ENCODE results near the gene GRAMD1A.
A peak's percentile ranks its signal among the peaks of the same experiment; 100 is the strongest.
"Not testable (repeated sequence)": the region's sequence is repeated elsewhere in the genome, so short reads cannot be mapped to it uniquely, and the experiment has no call there.

GRAMD1A gene

DNA sequence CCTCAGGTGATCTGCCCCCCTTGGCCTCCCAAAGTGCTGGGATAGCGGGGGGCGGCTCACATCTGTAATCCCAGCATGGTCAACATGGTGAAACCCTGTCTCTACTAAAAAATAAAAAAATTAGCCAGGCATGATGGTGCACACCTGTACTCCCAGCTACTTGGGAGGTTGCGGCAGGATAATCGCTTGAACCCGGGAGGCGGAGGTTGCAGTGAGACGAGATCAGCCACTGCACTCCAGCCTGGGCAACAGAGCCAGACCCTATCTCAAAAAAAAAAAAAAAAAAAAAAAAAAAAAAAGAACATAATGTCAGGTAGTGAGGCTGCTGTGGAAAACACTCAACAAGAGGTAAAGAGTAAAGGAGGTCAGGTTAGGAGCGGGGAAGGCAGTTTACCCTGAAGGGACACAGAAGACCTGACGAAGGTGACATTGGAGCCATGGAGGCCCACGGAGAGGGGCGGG, 29.2 kb downstream of the GRAMD1A start:
- not testable (repeated sequence) for H3K4me1 ChIP-seq (ENCODE audit: insufficient read depth, low read length); H3K9ac ChIP-seq (ENCODE audit: low read depth, low read length); H3K9me3 ChIP-seq (ENCODE audit: control insufficient read depth, insufficient read depth, low read length)
- peaks cover 14% of the 10 kb centered on the region for H3K36me3 ChIP-seq (ENCODE audit: insufficient read depth, low read length)

DNA sequence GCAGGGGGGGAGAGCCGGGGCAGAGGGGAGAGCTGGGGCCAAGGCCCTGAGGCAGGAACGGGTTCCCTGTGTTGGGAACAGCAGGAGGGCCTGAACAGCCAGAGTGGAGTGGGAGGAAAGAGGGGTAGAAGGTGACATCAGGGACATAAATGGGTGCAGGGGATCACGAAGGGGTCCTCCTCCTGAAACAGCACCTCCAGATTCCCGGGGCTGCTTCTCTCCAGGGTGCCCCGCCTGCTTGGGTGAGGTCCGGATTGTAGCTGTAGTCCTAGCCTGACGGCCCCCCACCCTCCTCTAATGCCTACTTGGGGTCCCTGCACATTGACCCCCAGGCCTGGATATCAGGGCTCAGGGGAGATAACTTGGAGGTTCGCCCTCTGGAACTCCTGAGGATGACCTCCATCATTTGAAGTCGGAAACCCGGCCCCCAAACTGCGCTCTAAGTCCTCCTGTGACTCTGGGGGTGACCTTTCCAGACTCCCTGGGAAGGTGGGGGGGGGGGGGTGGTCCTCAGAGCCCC, 29.7 kb downstream of the GRAMD1A start:
- peaks cover 12% of the 10 kb centered on the region for H3K36me3 ChIP-seq (ENCODE audit: insufficient read depth, low read length)
- peaks cover 10% of the 10 kb centered on the region; the same call in 1 of the 2 replicates for H3K4me1 ChIP-seq (ENCODE audit: insufficient read depth, low read length)
- peak overlapping the region; percentile 57; the same call in 1 of the 2 replicates for H3K9ac ChIP-seq (ENCODE audit: low read depth, low read length)
- no peaks in the 10 kb centered on the region for H3K9me3 ChIP-seq (ENCODE audit: control insufficient read depth, insufficient read depth, low read length)

GRCh38 chr19:35030257-35031071, 30.3 kb downstream of the GRAMD1A start, which contains the start of gene SCN1B:
TSS of gene SCN1B (plus strand) at chr19:35030470. CDS start at chr19:35030821, 351 bp downstream.
- Histone ChIP-seq H3K4me1 (ENCODE audit: insufficient read depth, low read length) (peaks cover 10% of the 10 kb centered on the region; the same call in 1 of the 2 replicates), H3K36me3 (ENCODE audit: insufficient read depth, low read length) (peaks cover 12% of the 10 kb centered on the region), H3K9ac (ENCODE audit: low read depth, low read length) (peak within 1 kb of the TSS; percentile 74), H3K9me3 (ENCODE audit: control insufficient read depth, insufficient read depth, low read length) (no peaks in the 10 kb centered on the region)

GRCh38 chr19:35031072-35031881, 31.2 kb downstream of the GRAMD1A start:
- peaks cover 12% of the 10 kb centered on the region for H3K36me3 ChIP-seq (ENCODE audit: insufficient read depth, low read length)
- H3K9me3 ChIP-seq (ENCODE audit: control insufficient read depth, insufficient read depth, low read length), result no peaks in the 10 kb centered on the region
- H3K4me1 ChIP-seq (ENCODE audit: insufficient read depth, low read length), result peaks cover 10% of the 10 kb centered on the region; the same call in 1 of the 2 replicates
- H3K9ac ChIP-seq (ENCODE audit: low read depth, low read length), result peak overlapping the region; percentile 74

GRCh38 chr19:35032356-35032865, 32.3 kb downstream of the GRAMD1A start:
- Histone ChIP-seq H3K36me3 (ENCODE audit: insufficient read depth, low read length) (peaks cover 3% of the 10 kb centered on the region; the same call in 1 of the 2 replicates), H3K9me3 (ENCODE audit: control insufficient read depth, insufficient read depth, low read length) (no peaks in the 10 kb centered on the region), H3K9ac (ENCODE audit: low read depth, low read length) (no peak overlapping the region), H3K4me1 (ENCODE audit: insufficient read depth, low read length) (peaks cover 10% of the 10 kb centered on the region; the same call in 1 of the 2 replicates)

- Histone ChIP-seq H3K9me3 (ENCODE audit: control insufficient read depth, insufficient read depth, low read length) (no peaks in the 10 kb centered on the region), H3K4me1 (ENCODE audit: insufficient read depth, low read length) (peaks cover 10% of the 10 kb centered on the region; the same call in 1 of the 2 replicates), H3K36me3 (ENCODE audit: insufficient read depth, low read length) (no peaks in the 10 kb centered on the region; the same call in 1 of the 2 replicates), H3K9ac (ENCODE audit: low read depth, low read length) (no peak overlapping the region)
Measured at GRCh38 chr19:35033067-35034004, 33.2 kb downstream of the GRAMD1A start.

- no peaks in the 10 kb centered on the region for H3K9me3 ChIP-seq (ENCODE audit: control insufficient read depth, insufficient read depth, low read length)
- no peak overlapping the region for H3K9ac ChIP-seq (ENCODE audit: low read depth, low read length)
- peaks cover 10% of the 10 kb centered on the region; the same call in 1 of the 2 replicates for H3K4me1 ChIP-seq (ENCODE audit: insufficient read depth, low read length)
- H3K36me3 ChIP-seq (ENCODE audit: insufficient read depth, low read length), result no peaks in the 10 kb centered on the region
Measured at GRCh38 chr19:35034005-35034502, 33.9 kb downstream of the GRAMD1A start.

GRCh38 chr19:35034588-35035382, 34.7 kb downstream of the GRAMD1A start:
- H3K36me3 ChIP-seq (ENCODE audit: insufficient read depth, low read length), result no peaks in the 10 kb centered on the region
- peaks cover 10% of the 10 kb centered on the region; the same call in 1 of the 2 replicates for H3K4me1 ChIP-seq (ENCODE audit: insufficient read depth, low read length)
- H3K9ac ChIP-seq (ENCODE audit: low read depth, low read length), result no peak overlapping the region
- no peaks in the 10 kb centered on the region for H3K9me3 ChIP-seq (ENCODE audit: control insufficient read depth, insufficient read depth, low read length)

GRCh38 chr19:35037716-35038622, 37.8 kb downstream of the GRAMD1A start:
- H3K9ac ChIP-seq (ENCODE audit: low read depth, low read length), result no peak overlapping the region
- H3K36me3 ChIP-seq (ENCODE audit: insufficient read depth, low read length), result no peaks in the 10 kb centered on the region
- peaks cover 3% of the 10 kb centered on the region; the same call in 1 of the 2 replicates for H3K4me1 ChIP-seq (ENCODE audit: insufficient read depth, low read length)
- no peaks in the 10 kb centered on the region for H3K9me3 ChIP-seq (ENCODE audit: control insufficient read depth, insufficient read depth, low read length)

GRCh38 chr19:35038623-35039512, 38.7 kb downstream of the GRAMD1A start:
- H3K9ac ChIP-seq (ENCODE audit: low read depth, low read length), result no peak overlapping the region
- H3K4me1 ChIP-seq (ENCODE audit: insufficient read depth, low read length), result peaks cover 3% of the 10 kb centered on the region; the same call in 1 of the 2 replicates
- no peaks in the 10 kb centered on the region for H3K9me3 ChIP-seq (ENCODE audit: control insufficient read depth, insufficient read depth, low read length)
- H3K36me3 ChIP-seq (ENCODE audit: insufficient read depth, low read length), result no peaks in the 10 kb centered on the region

All from ES-I3 (cell line).